IMR-90 (cell line): ENCODE results near the gene CKAP4. TPM values are rescaled to one million over a fixed set of nuclear protein-coding genes. Genes with fewer than 3 reads are reported as not detected.

Experiments
- ATAC-seq: fragments of 200-7000 bp; cut with Tn5 transposase; 2 replicates; pipeline ENCODE4 v1.9.1; 2020; ENCODE audit warnings: low read depth, mild to moderate bottlenecking, moderate library complexity
- BruUV-seq: library from RNA; stranded (reverse); fragments of 400-500 nt; replicated peaks from 2 replicates; lab custom pipeline; 2021; lab: Mats Ljungman, UMichigan
- CTCF ChIA-PET: fragments of 300-600 bp; formaldehyde crosslinking; extraction: SDS; loops from one replicate; lab custom pipeline; 2021; ENCODE audit warnings: antibody characterized with exemption; lab: Yijun Ruan, JAX
- POLR2A ChIA-PET: fragments of 300-600 bp; sonication (Branson Sonifier 250); formaldehyde crosslinking; loops from one replicate; lab custom pipeline; 2022; ENCODE audit warnings: antibody characterized with exemption; ENCODE audit not compliant: unreplicated experiment; lab: Charles Lee
- DNase-seq: peaks from one replicate; pipeline ENCODE4 v3.0.0; 2013
- H2AFZ ChIP-seq: replicated peaks from 2 replicates; pipeline ENCODE3; 2013; ENCODE audit warnings: low read length, mild to moderate bottlenecking; ENCODE audit not compliant: poor library complexity
- H2AK5ac ChIP-seq: 2 replicates; pipeline ENCODE4 v1.6.1; 2013; ENCODE audit warnings: low read depth, low read length, inconsistent platforms
- H2AK9ac ChIP-seq: replicated peaks from 2 replicates; pipeline ENCODE3; 2013; ENCODE audit warnings: mild to moderate bottlenecking, low read depth, low read length, moderate library complexity; ENCODE audit not compliant: poor library complexity
- H2BK120ac ChIP-seq: 2 replicates; pipeline ENCODE4 v1.6.1; 2013; ENCODE audit warnings: low read depth, low read length, inconsistent platforms
- H2BK15ac ChIP-seq: 3 replicates; pipeline ENCODE4 v1.6.1; 2013; ENCODE audit warnings: low read depth, low read length, inconsistent platforms
- H2BK20ac ChIP-seq: 2 replicates; pipeline ENCODE4 v1.6.1; 2013; ENCODE audit warnings: low read depth, mild to moderate bottlenecking, inconsistent platforms, low read length, moderate library complexity
- H2BK5ac ChIP-seq: 2 replicates; pipeline ENCODE4 v1.6.1; 2013; ENCODE audit warnings: mild to moderate bottlenecking, low read depth, low read length, inconsistent platforms; ENCODE audit not compliant: poor library complexity, severe bottlenecking
- H3K14ac ChIP-seq: replicated peaks from 2 replicates; pipeline ENCODE4 v1.6.1; 2013; ENCODE audit warnings: low read depth, low read length, inconsistent platforms
- H3K18ac ChIP-seq: 2 replicates; pipeline ENCODE4 v1.6.1; 2013; ENCODE audit warnings: low read depth, low read length, control low read depth
- H3K23ac ChIP-seq: 2 replicates; pipeline ENCODE4 v1.6.1; 2013; ENCODE audit warnings: low read depth, low read length, inconsistent platforms
- H3K27ac ChIP-seq: 2 replicates; pipeline ENCODE4 v1.5.1; 2013; ENCODE audit warnings: mild to moderate bottlenecking, control low read depth, low read length; ENCODE audit not compliant: insufficient read depth
- H3K27me3 ChIP-seq: 2 replicates; pipeline ENCODE4 v1.6.1; 2013; ENCODE audit warnings: low read length; ENCODE audit not compliant: control insufficient read depth, insufficient read depth
- H3K36me3 ChIP-seq: 2 replicates; pipeline ENCODE4 v1.6.1; 2013; ENCODE audit warnings: low read length, mixed read lengths; ENCODE audit not compliant: control insufficient read depth, insufficient read depth
- H3K4ac ChIP-seq: 2 replicates; pipeline ENCODE4 v1.6.1; 2013; ENCODE audit warnings: low read depth, low read length, inconsistent platforms
- H3K4me1 ChIP-seq: 2 replicates; pipeline ENCODE4 v1.6.1; 2013; ENCODE audit warnings: low read length, mixed read lengths; ENCODE audit not compliant: control insufficient read depth, insufficient read depth
- H3K4me2 ChIP-seq: 2 replicates; pipeline ENCODE4 v1.6.1; 2013; ENCODE audit warnings: low read depth, mild to moderate bottlenecking, control low read depth, low read length, moderate library complexity
- H3K4me3 ChIP-seq: 2 replicates; pipeline ENCODE4 v1.5.1; 2013; ENCODE audit warnings: low read depth, mild to moderate bottlenecking, control low read depth, low read length, moderate library complexity; ENCODE audit not compliant: insufficient read depth
- H3K56ac ChIP-seq: 2 replicates; pipeline ENCODE4 v1.6.1; 2013; ENCODE audit warnings: low read length, inconsistent platforms; ENCODE audit not compliant: insufficient read depth; ENCODE audit errors: extremely low read depth
- H3K79me1 ChIP-seq, 2 experiments: 2 replicates each; pipeline ENCODE4 v1.6.1; 2013; ENCODE audit warnings: low read length in 2 of 2, inconsistent platforms in 1 of 2, low read depth in 1 of 2
- H3K9ac ChIP-seq: 2 replicates; pipeline ENCODE4 v1.6.1; 2013; ENCODE audit warnings: low read depth, low read length, control low read depth
- H3K9me1 ChIP-seq: 2 replicates; pipeline ENCODE4 v1.6.1; 2013; ENCODE audit warnings: low read length, inconsistent platforms; ENCODE audit not compliant: insufficient read depth
- H3K9me3 ChIP-seq: 2 replicates; pipeline ENCODE4 v1.6.1; 2013; ENCODE audit warnings: low read length; ENCODE audit not compliant: control insufficient read depth, insufficient read depth
- H4K20me1 ChIP-seq: 2 replicates; pipeline ENCODE4 v1.6.1; 2013; ENCODE audit warnings: low read length, inconsistent platforms; ENCODE audit not compliant: insufficient read depth
- H4K5ac ChIP-seq: 2 replicates; pipeline ENCODE4 v1.6.1; 2013; ENCODE audit warnings: mild to moderate bottlenecking, low read depth, low read length, control low read depth
- H4K8ac ChIP-seq, 2 experiments: 2 replicates each; pipeline ENCODE4 v1.6.1; 2013; ENCODE audit warnings: low read depth in 2 of 2, low read length in 2 of 2, control low read depth in 1 of 2, inconsistent platforms in 1 of 2
- H4K91ac ChIP-seq: 2 replicates; pipeline ENCODE4 v1.6.1; 2013; ENCODE audit warnings: low read depth, low read length, inconsistent platforms; ENCODE audit not compliant: insufficient read depth
- BHLHE40 ChIP-seq: fragments of 150-350 bp; IDR thresholded peaks from 2 replicates; pipeline ENCODE4 v1.6.1; 2016; ENCODE audit warnings: mild to moderate bottlenecking, low read depth, low read length
- CEBPB ChIP-seq: IDR thresholded peaks from 2 replicates; pipeline ENCODE4 v1.6.1; 2012; ENCODE audit warnings: low read depth, low read length, improper control_type of control experiment
- CHD1 ChIP-seq: IDR thresholded peaks from 2 replicates; pipeline ENCODE4 v1.6.1; 2012; ENCODE audit warnings: low read depth, low read length, improper control_type of control experiment
- ELK1 ChIP-seq: fragments of 150-350 bp; IDR thresholded peaks from 2 replicates; pipeline ENCODE4 v1.6.1; 2016; ENCODE audit warnings: low read depth, mild to moderate bottlenecking, low read length, moderate library complexity, borderline replicate concordance
- MAZ ChIP-seq: IDR thresholded peaks from 2 replicates; pipeline ENCODE4 v1.6.1; 2012; ENCODE audit warnings: low read depth, mild to moderate bottlenecking, low read length, improper control_type of control experiment, moderate library complexity, borderline replicate concordance
- RCOR1 ChIP-seq: IDR thresholded peaks from 2 replicates; pipeline ENCODE4 v1.6.1; 2012; ENCODE audit warnings: mild to moderate bottlenecking, low read length, improper control_type of control experiment; ENCODE audit not compliant: insufficient replicate concordance
- SMC3 ChIP-seq: fragments of 150-350 bp; IDR thresholded peaks from 2 replicates; pipeline ENCODE4 v1.6.1; 2016; ENCODE audit warnings: low read depth, mild to moderate bottlenecking, antibody characterized with exemption, low read length, moderate library complexity
- USF2 ChIP-seq: fragments of 150-350 bp; IDR thresholded peaks from 2 replicates; pipeline ENCODE4 v1.6.1; 2017; ENCODE audit warnings: mild to moderate bottlenecking, antibody characterized with exemption, low read length, low read depth
- WGBS, 2 experiments: methylation state at CpG; one replicate each; pipeline versions ENCODE4 v1.1.5 to v1.1.7; 2013; ENCODE audit warnings: missing lambda C conversion rate in 2 of 2; ENCODE audit not compliant: insufficient read length in 1 of 2; ENCODE audit errors: extremely low coverage in 2 of 2; 5-methylcytosine and 5-hydroxymethylcytosine counted together
- dilution Hi-C: fragments of 300-500 bp; cut with HindIII; formaldehyde crosslinking; loops from one replicate; pipeline ENCODE4 v1.14.3; 2018; ENCODE audit warnings: low sequenced_read_pairs; ENCODE audit not compliant: unreplicated experiment
- in situ Hi-C: fragments of 300-500 bp; cut with MboI; formaldehyde crosslinking; loops from 3 replicates; pipeline ENCODE4 v1.14.3; 2019; ENCODE audit warnings: low sequenced_read_pairs, inconsistent platforms, mixed read lengths
- intact Hi-C: fragments of 100-400 bp; cut with micrococcal nuclease; formaldehyde crosslinking; loops from 2 replicates; pipeline ENCODE4 v1.10.0; 2022
- polyA plus RNA-seq, 3 experiments: library from polyadenylated mRNA; depleted of rRNA; stranded (reverse); fragments of >200 nt; gene quantifications; 2 replicates each; pipeline ENCODE4 v1.2.3, GENCODE V29; 2012; ENCODE audit warnings: low replicate concordance in 1 of 3
- total RNA-seq: library from RNA; depleted of rRNA; stranded (reverse); fragments of >200 nt; gene quantifications from 2 replicates; pipeline ENCODE4 v1.2.3, GENCODE V29; 2012

Gene CKAP4
- total and polyA plus RNA-seq, 2 of the 4 experiments (the other 2 are of a cell fraction) = 94.5 to 297 TPM

GRCh38 chr12:106290666-106291065, 42.8 kb upstream of the CKAP4 start:
- BruUV-seq = no TSS peak
- H3K18ac ChIP-seq = no peak overlapping the region
- DNase-seq (no peak), ATAC-seq (no peak)
- no peaks in the 10 kb centered on the region for H3K79me1 ChIP-seq
- H4K20me1 ChIP-seq = no peaks in the 10 kb centered on the region
- peak overlapping the region; percentile 40 for H3K4ac ChIP-seq
- H4K8ac ChIP-seq = no peak overlapping the region
- POLR2A ChIA-PET = no interaction called here
- no peak overlapping the region for H2BK5ac ChIP-seq
- H3K27ac ChIP-seq = no peak overlapping the region
- WGBS, 2 experiments = no CpG with 5 or more reads among the region's 2 CpGs
- H3K9me3 ChIP-seq = no peaks in the 10 kb centered on the region
- peak overlapping the region; percentile 32 for H4K91ac ChIP-seq
- H3K4me3 ChIP-seq = no peak overlapping the region
- H3K4me1 ChIP-seq = peaks cover 8% of the 10 kb centered on the region
- H2AK5ac ChIP-seq = no peak overlapping the region; the same call in 1 of the 2 replicates
- H3K4me2 ChIP-seq = no peak overlapping the region
- no peak overlapping the region for H3K9ac ChIP-seq
- dilution Hi-C loops (no loop called here), intact Hi-C loops (no loop called here), in situ Hi-C loops (no loop called here)
- H3K14ac ChIP-seq = 0 out of 2 replicates have a peak overlapping the region, but pooled peaks have one; percentile 32
- no peak overlapping the region for H4K5ac ChIP-seq
- peak overlapping the region; percentile 86; the same call in 1 of the 2 replicates for H2BK20ac ChIP-seq
- H2AFZ ChIP-seq = no peak overlapping the region
- no peaks in the 10 kb centered on the region for H3K36me3 ChIP-seq
- H3K27me3 ChIP-seq = no peaks in the 10 kb centered on the region
- no peak overlapping the region for H3K56ac ChIP-seq
- no peak overlapping the region; the same call in 1 of the 2 replicates for H3K23ac ChIP-seq
- H2AK9ac ChIP-seq = no peak overlapping the region
- peak overlapping the region; percentile 60 for H2BK120ac ChIP-seq
- no peak for TF ChIP-seq RCOR1
- no peak for TF ChIP-seq SMC3
- TF ChIP-seq ELK1 = no peak
- TF ChIP-seq MAZ = no peak
- TF ChIP-seq BHLHE40 = no peak
- TF ChIP-seq CEBPB = no peak
- no peak for TF ChIP-seq USF2
- TF ChIP-seq CHD1 = no peak
- peaks cover 15% of the 10 kb centered on the region for H3K9me1 ChIP-seq
- H2BK15ac ChIP-seq = no peak overlapping the region
- CTCF ChIA-PET = no interaction called here
